Smooth muscle cell of trachea (primary cell): Measurements from ENCODE around the gene ADD1. TPM values are rescaled to one million over a fixed set of nuclear protein-coding genes. Genes with fewer than 3 reads are reported as not detected.

Source experiments
- total RNA-seq: library from RNA; depleted of rRNA; stranded (reverse); fragments of >200 nt; gene quantifications from 2 replicates; pipeline ENCODE4 v1.2.1, GENCODE V29; 2014

The ADD1 gene, protein sequence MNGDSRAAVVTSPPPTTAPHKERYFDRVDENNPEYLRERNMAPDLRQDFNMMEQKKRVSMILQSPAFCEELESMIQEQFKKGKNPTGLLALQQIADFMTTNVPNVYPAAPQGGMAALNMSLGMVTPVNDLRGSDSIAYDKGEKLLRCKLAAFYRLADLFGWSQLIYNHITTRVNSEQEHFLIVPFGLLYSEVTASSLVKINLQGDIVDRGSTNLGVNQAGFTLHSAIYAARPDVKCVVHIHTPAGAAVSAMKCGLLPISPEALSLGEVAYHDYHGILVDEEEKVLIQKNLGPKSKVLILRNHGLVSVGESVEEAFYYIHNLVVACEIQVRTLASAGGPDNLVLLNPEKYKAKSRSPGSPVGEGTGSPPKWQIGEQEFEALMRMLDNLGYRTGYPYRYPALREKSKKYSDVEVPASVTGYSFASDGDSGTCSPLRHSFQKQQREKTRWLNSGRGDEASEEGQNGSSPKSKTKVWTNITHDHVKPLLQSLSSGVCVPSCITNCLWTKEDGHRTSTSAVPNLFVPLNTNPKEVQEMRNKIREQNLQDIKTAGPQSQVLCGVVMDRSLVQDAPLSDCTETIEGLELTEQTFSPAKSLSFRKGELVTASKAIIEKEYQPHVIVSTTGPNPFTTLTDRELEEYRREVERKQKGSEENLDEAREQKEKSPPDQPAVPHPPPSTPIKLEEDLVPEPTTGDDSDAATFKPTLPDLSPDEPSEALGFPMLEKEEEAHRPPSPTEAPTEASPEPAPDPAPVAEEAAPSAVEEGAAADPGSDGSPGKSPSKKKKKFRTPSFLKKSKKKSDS
- total RNA-seq = 191 and 201 TPM in 2 replicates

GRCh38 chr4:2843263-2843940 lies at the start of gene ADD1:
ADD1 (plus strand) TSS chr4:2843844; CDS start chr4:2875916, 32,072 bp downstream.

GRCh38 chr4:2963175-2963965 lies 119.7 kb downstream of the ADD1 start, which contains the start of the genes GRK4 and NOP14:
GRK4 (plus strand) TSS chr4:2963571; CDS start chr4:2964071, 500 bp downstream.
NOP14 (minus strand) TSS chr4:2963406; CDS start chr4:2963319, 87 bp downstream.

Other genes starting within 250 kb of the ADD1 start
- 49.6 and 51.8 TPM in 2 replicates for gene TNIP2, start 87.5 kb upstream of the ADD1 start, total RNA-seq
- 14.1 and 22.2 TPM in 2 replicates for gene SH3BP2, start 50.8 kb upstream of the ADD1 start, total RNA-seq
- gene NOP14, start 119.6 kb downstream of the ADD1 start, total RNA-seq = 18.0 and 18.6 TPM in 2 replicates
- 6.0 and 8.6 TPM in 2 replicates for gene GRK4, start 119.7 kb downstream of the ADD1 start, total RNA-seq
- not detected in 2 replicates for gene HTT-AS, start 230.7 kb downstream of the ADD1 start, total RNA-seq
- 44.8 and 56.1 TPM in 2 replicates for gene HTT, start 230.8 kb downstream of the ADD1 start, total RNA-seq